B cell (primary cell): ENCODE results near the gene CEP44. TPM values are rescaled to one million over a fixed set of nuclear protein-coding genes. Genes with fewer than 3 reads are reported as not detected.
"Not testable (repeated sequence)": the region's sequence is repeated elsewhere in the genome, so short reads cannot be mapped to it uniquely, and the experiment has no call there.

Source experiments
- ATAC-seq: fragments of 200-7000 bp; cut with Tn5 transposase; one replicate; pipeline ENCODE4 v1.10.0; 2021; ENCODE audit warnings: low read depth, mild to moderate bottlenecking, moderate number of reproducible peaks, moderate library complexity
- CTCF ChIA-PET: fragments of 350-600 bp; sonication (Branson Sonifier 250); formaldehyde crosslinking; loops from one replicate; lab custom pipeline; 2021; ENCODE audit warnings: antibody characterized with exemption, inconsistent platforms; lab: Charles Lee
- POLR2A ChIA-PET: fragments of 350-600 bp; sonication (Branson Sonifier 250); formaldehyde crosslinking; loops from one replicate; lab custom pipeline; 2021; ENCODE audit warnings: antibody characterized with exemption; lab: Charles Lee
- DNase-seq: peaks from one replicate; pipeline ENCODE4 v3.0.0; 2013
- H2AFZ ChIP-seq: 2 replicates; pipeline ENCODE4 v1.6.1; 2012; ENCODE audit warnings: mild to moderate bottlenecking, low read depth, low read length; ENCODE audit not compliant: insufficient read depth, poor library complexity, severe bottlenecking
- H3K27ac ChIP-seq, 2 donors: 1 replicate in 1 of 2; 2 replicates in 1 of 2; pipeline ENCODE4 v1.5.1; 2012 to 2013; ENCODE audit warnings: low read length in 2 of 2, mild to moderate bottlenecking in 2 of 2, moderate library complexity in 1 of 2
- H3K27me3 ChIP-seq, 4 experiments: fragments of 200-600 bp in 1 of 4; sonication (generic) in 1 of 4; replicated peaks in 1 of 4; 1 replicate in 2 of 4; 2 replicates in 2 of 4; pipeline versions ENCODE4 v1.6.1 to v1.7.0; 2013 to 2016; ENCODE audit warnings: low read length in 3 of 4, mild to moderate bottlenecking in 2 of 4, mixed read lengths in 1 of 4, moderate library complexity in 1 of 4; ENCODE audit not compliant: insufficient read depth in 4 of 4, control insufficient read depth in 3 of 4; ENCODE audit errors: control extremely low read depth in 1 of 4
- H3K36me3 ChIP-seq, 2 experiments: replicated peaks in 1 of 2; 1 replicate in 1 of 2; 2 replicates in 1 of 2; pipeline versions ENCODE4 v1.6.1 to v1.7.1; 2013; ENCODE audit warnings: low read length in 1 of 2; ENCODE audit not compliant: insufficient read depth in 2 of 2, control insufficient read depth in 1 of 2; ENCODE audit errors: control extremely low read depth in 1 of 2, extremely low read depth in 1 of 2
- H3K4me1 ChIP-seq, 2 donors: fragments of 200-600 bp in 1 of 2; sonication (generic) in 1 of 2; 1 replicate in 1 of 2; 2 replicates in 1 of 2; pipeline versions ENCODE4 v1.5.1 to v1.6.1; 2013 to 2017; ENCODE audit warnings: low read length in 2 of 2; ENCODE audit not compliant: control insufficient read depth in 2 of 2, insufficient read depth in 2 of 2
- H3K4me2 ChIP-seq: replicated peaks from 2 replicates; pipeline ENCODE3; 2012; ENCODE audit warnings: mild to moderate bottlenecking, low read depth, low read length; ENCODE audit not compliant: poor library complexity, severe bottlenecking
- H3K4me3 ChIP-seq, 5 experiments: fragments of 200-600 bp in 1 of 5; sonication (generic) in 1 of 5; 1 replicate in 3 of 5; 2 replicates in 2 of 5; pipeline versions ENCODE4 v1.5.1 to v1.7.0; 2011 to 2016; ENCODE audit warnings: low read length in 4 of 5, mild to moderate bottlenecking in 4 of 5, low read depth in 2 of 5, control low read depth in 1 of 5, moderate library complexity in 1 of 5; ENCODE audit not compliant: insufficient read depth in 1 of 5; ENCODE audit errors: control extremely low read depth in 1 of 5, extremely low read depth in 1 of 5
- H3K79me2 ChIP-seq: fragments of 200-600 bp; sonication (generic); one replicate; pipeline ENCODE4 v1.6.0; 2016; ENCODE audit warnings: low read length; ENCODE audit not compliant: control insufficient read depth, insufficient read depth
- H3K9ac ChIP-seq: fragments of 200-600 bp; sonication (generic); 2 replicates; pipeline ENCODE4 v1.6.1; 2017; ENCODE audit warnings: mild to moderate bottlenecking, low read length, moderate library complexity
- H3K9me3 ChIP-seq, 3 donors: one replicate each; pipeline versions ENCODE4 v1.6.1 to v1.7.1; 2013; ENCODE audit warnings: low read length in 2 of 3; ENCODE audit not compliant: control insufficient read depth in 2 of 3, insufficient read depth in 1 of 3; ENCODE audit errors: control extremely low read depth in 1 of 3
- H4K20me1 ChIP-seq: 2 replicates; pipeline ENCODE4 v1.6.0; 2012; ENCODE audit warnings: mild to moderate bottlenecking, low read length; ENCODE audit not compliant: insufficient read depth, control insufficient read depth, poor library complexity, severe bottlenecking
- H3K27ac Mint-ChIP-seq: one replicate; pipeline ENCODE4 v1.8.0; 2021; ENCODE audit warnings: mixed read lengths
- H3K27me3 Mint-ChIP-seq: one replicate; pipeline ENCODE4 v1.8.0; 2021; ENCODE audit warnings: mixed read lengths
- H3K4me1 Mint-ChIP-seq: one replicate; pipeline ENCODE4 v1.8.0; 2021; ENCODE audit warnings: mixed read lengths
- H3K4me3 Mint-ChIP-seq: one replicate; pipeline ENCODE4 v1.8.0; 2021; ENCODE audit warnings: mixed read lengths
- H3K9me3 Mint-ChIP-seq: one replicate; pipeline ENCODE4 v1.8.0; 2022; ENCODE audit warnings: mixed read lengths; ENCODE audit not compliant: insufficient read depth
- EZH2 ChIP-seq: IDR thresholded peaks from 2 replicates; pipeline ENCODE4 v1.6.1; 2012; ENCODE audit warnings: borderline replicate concordance, low read depth, mild to moderate bottlenecking, moderate library complexity, low read length; ENCODE audit not compliant: insufficient read depth, poor library complexity, severe bottlenecking
- WGBS: methylation state at CpG from one replicate; pipeline ENCODE4 v1.1.5; 2013; ENCODE audit warnings: missing lambda C conversion rate; ENCODE audit not compliant: insufficient coverage; 5-methylcytosine and 5-hydroxymethylcytosine counted together
- intact Hi-C: fragments of 100-400 bp; cut with micrococcal nuclease; formaldehyde crosslinking; loops from one replicate; pipeline ENCODE4 v1.10.0; 2022
- polyA plus RNA-seq: library from polyadenylated mRNA; depleted of rRNA; stranded (reverse); fragments of >200 nt; gene quantifications from 2 replicates; pipeline ENCODE4 v1.2.3, GENCODE V29; 2012
- total RNA-seq, 2 donors: library from RNA; stranded (reverse); fragments of 120-200 nt in 1 of 2; gene quantifications; 1 replicate in 1 of 2; 2 replicates in 1 of 2; pipeline versions ENCODE4 v1.2.3 to v1.2.4, GENCODE V29; 2013 to 2022
- TF ChIP-seq, protein P1 (sequence below): fragments of 200-600 bp; IDR thresholded peaks from one replicate; pipeline ENCODE4 v1.8.0; 2022; ENCODE audit warnings: antibody characterized with exemption, mild to moderate bottlenecking

CEP44 gene
- total and polyA plus RNA-seq, 2 donors (not counting 1 experiment from before 2014, with no cell fraction given): 3.5 to 25.2 TPM

DNA sequence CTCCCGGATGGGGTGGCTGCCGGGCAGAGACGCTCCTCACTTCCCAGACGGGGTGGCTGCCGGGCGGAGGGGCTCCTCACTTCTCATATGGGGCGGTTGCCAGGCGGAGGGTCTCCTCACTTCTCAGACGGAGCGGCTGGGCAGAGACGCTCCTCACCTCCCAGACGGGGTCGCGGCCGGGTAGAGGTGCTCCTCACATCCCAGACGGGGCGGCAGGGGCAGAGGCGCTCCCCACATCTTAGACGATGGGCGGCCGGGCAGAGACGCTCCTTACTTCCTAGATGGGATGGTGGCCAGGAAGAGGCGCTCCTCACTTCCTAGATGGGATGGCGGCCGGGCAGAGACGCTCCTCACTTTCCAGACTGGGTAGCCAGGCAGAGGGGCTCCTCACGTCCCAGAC lies 11.4 kb downstream of the CEP44 start:
- H3K27ac ChIP-seq, ATAC-seq, CTCF ChIA-PET, H4K20me1 ChIP-seq, H3K4me3 Mint-ChIP-seq, H3K4me1 Mint-ChIP-seq, H2AFZ ChIP-seq, intact Hi-C loops, H3K4me2 ChIP-seq, H3K27ac Mint-ChIP-seq, H3K27me3 Mint-ChIP-seq, H3K4me1 ChIP-seq, POLR2A ChIA-PET, H3K4me3 ChIP-seq, H3K27me3 ChIP-seq, H3K9ac ChIP-seq, H3K9me3 Mint-ChIP-seq, DNase-seq: not testable (repeated sequence)
- whole genome bisulfite sequencing: 100% methylated on average over 3 of the region's 27 CpGs
- Histone ChIP-seq H3K9me3 (peaks cover 10 to 16% (median 15%) of the 10 kb centered on the region in 3 donors), H3K36me3 (peaks cover 7 to 17% of the 10 kb centered on the region in 2 experiments), H3K79me2 (peaks cover 46% of the 10 kb centered on the region)

- no peaks in the 10 kb centered on the region for H3K27me3 ChIP-seq
- H3K4me1 ChIP-seq: no peaks in the 10 kb centered on the region
- Mint-ChIP-seq H3K27me3 (no peaks in the 10 kb centered on the region), H3K4me3 (no peak overlapping the region), H3K4me1 (no peaks in the 10 kb centered on the region), H3K27ac (no peak overlapping the region), H3K9me3 (no peaks in the 10 kb centered on the region)
- intact Hi-C loops: no loop called here
- TF ChIP-seq, protein P1, sequence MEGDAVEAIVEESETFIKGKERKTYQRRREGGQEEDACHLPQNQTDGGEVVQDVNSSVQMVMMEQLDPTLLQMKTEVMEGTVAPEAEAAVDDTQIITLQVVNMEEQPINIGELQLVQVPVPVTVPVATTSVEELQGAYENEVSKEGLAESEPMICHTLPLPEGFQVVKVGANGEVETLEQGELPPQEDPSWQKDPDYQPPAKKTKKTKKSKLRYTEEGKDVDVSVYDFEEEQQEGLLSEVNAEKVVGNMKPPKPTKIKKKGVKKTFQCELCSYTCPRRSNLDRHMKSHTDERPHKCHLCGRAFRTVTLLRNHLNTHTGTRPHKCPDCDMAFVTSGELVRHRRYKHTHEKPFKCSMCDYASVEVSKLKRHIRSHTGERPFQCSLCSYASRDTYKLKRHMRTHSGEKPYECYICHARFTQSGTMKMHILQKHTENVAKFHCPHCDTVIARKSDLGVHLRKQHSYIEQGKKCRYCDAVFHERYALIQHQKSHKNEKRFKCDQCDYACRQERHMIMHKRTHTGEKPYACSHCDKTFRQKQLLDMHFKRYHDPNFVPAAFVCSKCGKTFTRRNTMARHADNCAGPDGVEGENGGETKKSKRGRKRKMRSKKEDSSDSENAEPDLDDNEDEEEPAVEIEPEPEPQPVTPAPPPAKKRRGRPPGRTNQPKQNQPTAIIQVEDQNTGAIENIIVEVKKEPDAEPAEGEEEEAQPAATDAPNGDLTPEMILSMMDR: no peak
- TF ChIP-seq EZH2: no peak
- WGBS: no CpG with 5 or more reads among the region's 1 CpG
- H3K79me2 ChIP-seq: no peaks in the 10 kb centered on the region
- H3K36me3 ChIP-seq: peaks cover 10 to 40% of the 10 kb centered on the region in 2 experiments
- no peaks in the 10 kb centered on the region for H4K20me1 ChIP-seq
- POLR2A ChIA-PET: no interaction called here
- H3K4me3 ChIP-seq: no peak overlapping the region
- ATAC-seq: no peak
- H3K9me3 ChIP-seq: no peaks in the 10 kb centered on the region
- no peak overlapping the region for H3K27ac ChIP-seq
- CTCF ChIA-PET: no interaction called here
- no peak overlapping the region for H3K9ac ChIP-seq
- no peak overlapping the region for H3K4me2 ChIP-seq
- DNase-seq: no peak
- H2AFZ ChIP-seq: no peak overlapping the region
Observed at GRCh38 chr4:174303687-174304086, 20.0 kb downstream of the CEP44 start.
